GM10248 (cell line): Measurements from ENCODE around the gene SYT9.

ENCODE experiments used
- CTCF ChIA-PET: fragments of 300-600 bp; sonication (Branson Sonifier 250); formaldehyde crosslinking; extraction: SDS; loops from one replicate; lab custom pipeline; 2021; ENCODE audit warnings: antibody characterized with exemption; lab: Yijun Ruan, JAX
- POLR2A ChIA-PET: fragments of 350-650 bp; sonication (Branson Sonifier 250); formaldehyde crosslinking; extraction: SDS; loops from one replicate; lab custom pipeline; 2020; ENCODE audit warnings: antibody characterized with exemption; lab: Yijun Ruan, JAX
- DNase-seq: peaks from one replicate; pipeline ENCODE4 v3.0.0; 2012; ENCODE audit errors: extremely low spot score
- CTCF ChIP-seq: IDR thresholded peaks from 2 replicates; pipeline ENCODE4 v1.5.1; 2012; ENCODE audit warnings: mild to moderate bottlenecking, low read depth; ENCODE audit errors: extremely low read depth, missing control alignments, control extremely low read depth

SYT9 gene

GRCh38 chr11:7469351-7469865 is 217.7 kb downstream of the SYT9 start:
- POLR2A ChIA-PET = interaction anchor here (0.6 kb wide), 1 partner anchor 107 kb away, joined by 6 read pairs; no protein-coding TSS in a partner anchor
- TF ChIP-seq CTCF = no peak
- DNase-seq = no peak
- CTCF ChIA-PET = interaction anchor here (2.6 to 3.7 kb wide), 2 partner anchors 9 to 44 kb away, joined by 8 to 10 read pairs; partner anchors contain the start of gene PPFIBP2

- no peak for DNase-seq
- CTCF ChIA-PET = interaction anchor here (1.6 to 3.7 kb wide), 4 partner anchors 8 to 42 kb away, joined by 5 to 10 read pairs (median 8); partner anchors contain the start of gene PPFIBP2
- TF ChIP-seq CTCF = no peak
- POLR2A ChIA-PET = interaction anchor here (0.7 kb wide), 1 partner anchor 149 kb away, joined by 6 read pairs; no protein-coding TSS in a partner anchor
These were observed 219.4 kb downstream of the SYT9 start for GRCh38 chr11:7471071-7471470.

- ChIA-PET CTCF (interaction anchor here (1.2 to 2.3 kb wide), 3 partner anchors 11 to 197 kb away, joined by 3 to 8 read pairs (median 6); partner anchors contain the start of gene OLFML1), POLR2A (no interaction called here)
- no peak for TF ChIP-seq CTCF
- DNase-seq = peak; percentile 55
These were observed 222.0 kb downstream of the SYT9 start for GRCh38 chr11:7473717-7474116.

- no peak for DNase-seq
- no peak for TF ChIP-seq CTCF
- CTCF ChIA-PET = interaction anchor here (1.0 to 2.9 kb wide), 4 partner anchors 10 to 37 kb away, joined by 3 to 13 read pairs (median 6); no protein-coding TSS in a partner anchor
- POLR2A ChIA-PET = no interaction called here
These were observed 228.4 kb downstream of the SYT9 start for GRCh38 chr11:7480113-7480512.

- DNase-seq = no peak
- POLR2A ChIA-PET = no interaction called here
- CTCF ChIA-PET = interaction anchor here (1.1 to 2.4 kb wide), 4 partner anchors 11 to 33 kb away, joined by 3 to 8 read pairs (median 4); no protein-coding TSS in a partner anchor
- no peak for TF ChIP-seq CTCF
These were observed 232.4 kb downstream of the SYT9 start for GRCh38 chr11:7484131-7484530.

GRCh38 chr11:7484645-7485044 is 232.9 kb downstream of the SYT9 start:
- CTCF ChIA-PET = interaction anchor here (1.3 to 2.4 kb wide), 3 partner anchors 11 to 24 kb away, joined by 3 to 8 read pairs (median 6); no protein-coding TSS in a partner anchor
- POLR2A ChIA-PET = no interaction called here
- DNase-seq = no peak
- TF ChIP-seq CTCF = no peak
